Forelimb muscle (tissue), 1 donor: ENCODE measurements around the gene CNKSR3. TPM values are rescaled to one million over a fixed set of nuclear protein-coding genes. Genes with fewer than 3 reads are reported as not detected.

Experiments used
- DNase-seq: peaks from one replicate; pipeline ENCODE4 v3.0.0-alpha.2; 2013; ENCODE audit warnings: low read depth
- polyA plus RNA-seq: library from polyadenylated mRNA; unstranded; fragments of 120-200 nt; gene quantifications from one replicate; pipeline ENCODE4 v1.2.1, GENCODE V29; 2013; ENCODE audit not compliant: insufficient read length

CNKSR3 gene
- polyA plus RNA-seq, 1 donor: 13.4 TPM

DNA sequence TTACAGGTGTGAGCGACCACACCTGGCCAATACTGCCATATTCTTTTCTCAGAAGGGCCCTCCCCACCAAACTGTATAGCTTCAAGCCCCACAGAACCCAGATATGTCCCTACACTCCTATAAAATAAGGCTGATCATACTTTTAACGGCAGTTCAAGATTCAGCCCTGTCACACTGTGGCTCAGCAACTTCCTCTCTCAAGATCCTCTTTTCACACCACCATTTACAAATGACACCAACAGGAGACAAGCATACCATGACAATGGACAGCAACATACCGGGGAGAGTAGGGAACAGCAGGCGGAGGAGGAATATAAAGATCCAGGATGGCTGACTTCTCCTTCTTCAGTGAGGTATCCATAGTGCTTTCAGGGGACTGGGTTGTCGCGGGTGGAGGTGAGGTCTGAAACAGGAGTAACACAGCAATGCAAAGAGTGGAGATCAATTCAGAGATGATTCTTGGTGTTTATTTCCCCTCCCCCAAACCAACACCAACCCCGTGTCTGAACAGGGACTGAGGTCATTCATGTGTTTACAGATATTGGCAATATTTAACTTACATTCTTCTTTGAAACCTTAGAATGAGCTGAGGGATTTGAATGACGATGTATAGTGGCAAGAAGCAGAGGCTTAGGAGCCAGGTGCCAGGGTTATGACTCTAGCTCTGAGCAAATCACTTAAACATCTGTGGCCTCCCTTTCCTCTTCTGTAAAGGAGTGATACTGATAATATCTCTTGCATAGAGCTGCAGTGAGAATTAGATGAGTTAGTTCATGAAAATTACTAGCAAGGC is 96.3 kb downstream of the CNKSR3 start:
- no peak for DNase-seq

DNA sequence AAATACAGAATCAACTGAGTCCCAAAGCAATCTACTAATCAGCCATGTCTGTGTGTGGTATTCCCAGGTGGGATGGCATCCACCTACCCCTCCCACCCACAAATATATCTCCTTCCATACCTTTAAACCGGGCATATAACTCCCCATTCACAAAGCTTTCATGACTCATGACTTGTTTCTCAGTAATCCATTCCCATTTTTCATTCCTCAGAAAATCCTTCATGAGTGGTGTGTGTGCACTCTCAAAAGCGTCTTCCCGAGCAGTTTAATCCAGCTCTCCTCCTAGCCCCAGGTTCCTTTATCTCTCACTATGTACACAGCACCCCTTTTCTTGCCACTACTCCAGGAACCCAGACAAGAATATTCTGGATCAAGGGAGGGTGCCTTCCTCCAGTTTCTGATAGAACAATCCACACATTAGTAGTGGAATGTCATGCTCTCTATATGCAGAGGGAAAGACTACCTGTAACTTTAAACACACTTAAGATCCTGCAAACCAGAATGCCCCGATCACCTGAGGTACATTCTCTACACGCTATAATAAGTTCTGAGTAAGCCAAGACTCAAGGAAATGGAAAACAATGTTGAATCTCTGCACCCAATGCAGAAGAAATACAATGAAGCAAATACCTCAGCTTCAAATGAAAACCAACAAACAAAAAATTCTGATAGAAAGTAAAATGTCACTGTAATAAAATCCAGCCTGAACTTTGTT is 98.2 kb downstream of the CNKSR3 start:
- no peak for DNase-seq

DNA sequence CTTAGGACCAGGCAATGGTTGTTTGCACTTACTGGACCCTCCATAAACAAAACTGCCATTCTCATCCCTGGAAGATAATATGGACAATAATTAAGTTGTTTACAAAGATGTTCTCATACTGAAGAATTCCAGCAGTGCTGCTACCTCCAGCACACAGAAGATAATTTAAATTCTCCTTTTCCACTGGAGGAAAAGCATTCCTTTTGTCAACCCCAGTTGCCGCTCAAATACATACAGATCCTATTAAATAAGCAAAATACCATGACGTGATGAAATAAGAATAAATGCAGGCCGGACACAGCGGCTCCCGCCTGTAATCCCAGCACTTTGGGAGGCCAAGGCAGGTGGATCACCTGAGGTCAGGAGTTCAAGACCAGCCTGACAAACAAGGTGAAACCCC is 99.4 kb downstream of the CNKSR3 start:
- DNase-seq: no peak

DNA sequence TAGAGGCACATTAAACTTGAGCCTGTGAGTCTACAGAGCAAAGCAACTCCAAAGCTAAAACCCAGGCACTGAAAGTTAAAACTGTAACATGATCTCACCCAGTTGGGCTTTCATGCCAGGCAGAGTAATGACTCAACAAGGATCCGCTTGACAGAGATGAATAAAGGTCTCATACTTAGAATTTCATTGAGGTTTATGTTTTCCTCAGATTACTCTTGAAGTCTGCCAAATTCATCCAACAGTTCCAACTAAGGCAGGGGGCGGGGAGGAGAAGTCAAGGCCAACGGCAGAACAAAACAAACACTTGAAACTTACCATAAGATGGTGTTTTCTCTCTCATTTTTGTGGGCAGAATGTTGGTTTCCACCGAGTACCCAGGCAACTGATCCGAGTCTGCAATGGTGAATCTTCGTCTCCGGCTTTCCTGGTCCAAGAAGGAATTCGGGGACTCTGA is 99.8 kb downstream of the CNKSR3 start:
- peak; percentile 22 for DNase-seq

DNA sequence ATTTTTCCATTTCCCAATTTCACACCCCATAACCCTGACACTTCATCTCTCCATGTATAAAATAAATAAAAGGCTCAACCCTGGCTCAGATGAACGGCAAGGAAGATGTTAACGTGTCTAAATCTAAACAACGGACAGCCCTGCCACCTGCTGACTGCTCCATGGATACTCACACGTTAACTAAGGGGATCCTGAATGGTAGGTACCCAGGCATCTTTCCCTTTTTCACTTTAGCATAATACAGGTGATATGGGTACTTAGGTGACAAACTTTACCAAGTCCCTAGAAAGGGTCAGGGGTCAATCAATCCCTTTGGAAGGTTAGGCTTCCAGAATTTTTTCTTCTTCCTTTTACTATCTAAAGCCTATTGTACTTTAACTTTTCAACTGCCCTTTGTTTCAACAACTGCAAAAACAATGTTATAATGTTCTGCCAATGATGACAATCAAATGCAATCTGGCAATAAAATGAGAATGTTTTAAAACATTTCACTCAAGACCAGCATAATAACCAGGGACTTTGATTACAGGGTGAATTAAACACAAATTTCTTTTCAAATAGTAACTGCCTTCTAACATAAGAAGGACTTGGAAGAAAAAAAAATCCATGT is 101.5 kb downstream of the CNKSR3 start:
- DNase-seq: no peak

DNA sequence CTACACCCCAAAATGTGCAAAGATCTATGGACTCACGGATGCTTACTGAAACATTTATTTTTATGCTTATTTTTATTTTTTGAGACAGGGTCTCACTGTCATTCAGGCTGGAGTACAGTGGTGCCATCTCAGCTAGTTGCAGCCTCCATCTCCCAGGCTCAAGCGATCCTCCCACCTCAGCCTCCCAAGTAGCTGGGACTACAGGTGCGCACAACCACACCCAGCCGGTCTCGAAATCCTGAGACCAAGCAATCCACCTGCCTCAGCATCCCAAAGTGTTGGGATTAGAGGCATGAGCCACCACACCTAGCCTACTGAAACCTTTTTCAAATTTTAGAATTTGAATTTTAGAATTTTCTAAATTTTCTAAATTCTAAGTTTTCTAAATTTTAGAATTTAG is 103.0 kb downstream of the CNKSR3 start:
- DNase-seq: no peak

DNA sequence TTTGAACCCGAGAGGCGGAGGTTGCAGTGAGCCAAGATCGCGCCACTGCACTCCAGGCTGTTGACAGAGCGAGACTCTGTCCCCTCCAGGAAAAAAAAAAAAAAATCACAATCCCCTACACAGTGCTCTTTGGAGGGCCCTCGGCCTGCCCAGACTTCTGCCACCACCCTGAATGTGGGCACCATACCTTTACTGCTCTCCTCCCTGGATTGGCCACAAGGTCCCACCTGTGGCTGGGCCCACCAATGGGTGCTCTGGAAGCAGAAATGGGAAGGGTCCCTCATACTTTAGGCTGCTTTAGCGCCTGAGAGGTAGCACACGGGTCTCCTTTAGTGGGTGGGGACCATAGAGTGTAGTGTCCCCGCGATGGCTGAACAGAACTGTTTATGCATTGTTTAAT is 103.6 kb downstream of the CNKSR3 start:
- DNase-seq: no peak

DNA sequence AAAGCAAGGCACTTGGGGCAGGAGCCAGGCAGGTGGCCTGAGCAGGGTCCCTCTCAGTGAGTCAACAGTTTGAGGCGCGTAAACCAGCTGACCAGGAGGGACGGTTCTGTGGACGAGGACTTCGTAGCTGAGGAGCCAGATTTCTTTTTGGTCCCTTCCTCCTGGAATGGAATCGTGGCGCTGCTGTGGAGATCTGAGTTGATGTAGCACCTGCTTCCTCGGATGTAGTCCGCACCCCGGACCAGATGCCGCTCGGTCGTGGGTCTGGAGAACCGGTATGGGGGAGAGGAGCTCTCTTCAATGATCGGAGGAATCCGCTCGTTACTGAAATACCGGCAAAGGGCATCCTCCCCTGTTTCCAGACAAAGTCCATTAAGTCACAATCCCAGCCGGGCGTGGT is 104.2 kb downstream of the CNKSR3 start:
- no peak for DNase-seq

DNA sequence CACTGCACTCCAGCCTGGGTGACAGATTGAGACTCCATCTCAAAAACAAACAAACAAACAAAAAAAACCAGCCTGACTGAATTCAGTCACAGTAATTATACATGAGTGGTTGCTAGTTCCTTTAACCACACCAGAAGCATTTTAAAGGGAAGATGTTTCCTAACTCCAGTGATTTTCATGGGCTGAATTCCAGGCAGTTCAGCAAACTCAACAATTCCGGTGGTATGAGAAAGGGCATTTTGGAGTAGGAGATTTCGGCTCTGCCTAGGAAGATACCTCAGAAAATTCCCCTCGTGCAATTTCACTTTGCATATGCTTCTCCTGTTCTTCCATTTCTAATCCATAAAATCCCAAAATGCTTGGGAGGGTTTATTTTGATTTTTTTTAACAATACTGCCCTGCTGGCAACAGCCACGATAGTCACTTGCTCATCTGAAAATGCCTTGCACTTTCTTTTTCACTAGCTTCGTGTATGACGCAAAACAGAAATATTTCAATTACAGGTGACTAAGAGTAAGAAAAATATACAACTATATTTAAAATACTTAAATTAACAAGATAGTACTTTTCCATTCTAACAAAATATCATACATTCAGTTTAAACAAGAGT is 105.6 kb downstream of the CNKSR3 start:
- no peak for DNase-seq

DNA sequence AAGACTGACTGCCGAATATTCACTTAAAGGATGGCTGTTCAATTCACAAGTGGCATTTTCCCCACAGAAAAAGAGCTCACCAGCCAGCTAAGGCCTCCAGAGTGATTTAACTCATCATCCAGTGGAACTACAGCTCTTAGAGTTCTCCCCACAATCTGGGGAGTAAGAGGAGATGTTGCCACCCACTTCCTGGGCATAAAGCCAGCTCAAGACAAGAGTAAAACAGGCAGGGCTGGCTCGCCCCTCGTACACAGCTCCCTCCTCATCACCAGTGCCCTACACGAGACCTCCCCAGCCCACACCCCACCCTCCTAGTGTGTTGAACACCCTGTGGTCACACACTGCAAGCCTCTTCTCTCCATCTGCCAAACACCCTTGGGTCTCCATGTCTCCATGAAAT is 106.7 kb downstream of the CNKSR3 start:
- DNase-seq: no peak

DNA sequence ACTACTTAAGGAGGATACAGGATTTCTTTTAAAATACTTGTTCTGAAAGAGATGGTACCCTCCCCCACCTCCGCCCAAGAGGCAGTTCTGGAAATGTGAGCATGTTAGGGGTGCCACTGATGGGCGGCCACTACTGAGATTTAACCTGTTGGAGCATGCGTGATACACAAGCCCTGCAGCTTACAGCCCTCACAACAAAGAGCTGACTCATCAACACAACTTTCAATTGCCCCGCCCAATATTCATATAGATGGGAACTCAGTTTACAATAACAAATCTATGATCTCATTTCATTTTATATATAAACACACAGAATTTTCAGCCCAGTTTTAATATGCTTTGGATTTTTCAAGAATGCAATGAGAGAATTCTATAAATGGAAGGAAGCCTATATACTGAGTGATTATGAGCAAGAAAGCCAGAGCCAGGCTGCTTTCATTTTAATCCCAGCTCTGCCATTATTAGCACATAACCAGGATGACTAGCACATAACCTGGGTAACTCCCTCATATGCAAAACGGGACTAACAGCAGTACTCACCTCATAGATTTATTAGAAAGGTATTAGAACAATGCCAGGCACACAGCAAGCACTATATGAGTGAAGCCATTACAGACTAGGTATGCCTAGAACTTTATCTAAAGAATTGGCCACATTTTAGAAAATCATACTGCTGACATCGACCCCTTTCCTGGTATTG is 108.3 kb downstream of the CNKSR3 start:
- no peak for DNase-seq

DNA sequence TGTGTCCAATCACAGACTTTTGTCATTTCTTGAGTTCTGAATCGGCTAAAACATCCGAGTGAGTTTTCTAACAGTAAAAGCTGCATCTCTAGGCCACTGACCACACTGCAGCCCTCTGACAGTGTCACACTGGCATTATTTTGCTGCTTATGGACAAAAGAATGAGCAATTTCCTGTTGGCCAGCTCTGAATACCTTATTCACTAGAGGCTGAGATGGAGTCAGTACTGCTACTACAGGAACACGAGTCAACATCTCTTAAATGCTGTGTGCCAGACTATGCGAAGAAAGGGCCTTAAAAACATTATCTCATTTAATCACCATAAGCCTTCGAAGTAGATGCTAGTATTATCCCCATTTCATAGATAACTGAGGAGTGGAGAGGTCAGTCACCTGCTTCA is 111.4 kb downstream of the CNKSR3 start:
- no peak for DNase-seq

DNA sequence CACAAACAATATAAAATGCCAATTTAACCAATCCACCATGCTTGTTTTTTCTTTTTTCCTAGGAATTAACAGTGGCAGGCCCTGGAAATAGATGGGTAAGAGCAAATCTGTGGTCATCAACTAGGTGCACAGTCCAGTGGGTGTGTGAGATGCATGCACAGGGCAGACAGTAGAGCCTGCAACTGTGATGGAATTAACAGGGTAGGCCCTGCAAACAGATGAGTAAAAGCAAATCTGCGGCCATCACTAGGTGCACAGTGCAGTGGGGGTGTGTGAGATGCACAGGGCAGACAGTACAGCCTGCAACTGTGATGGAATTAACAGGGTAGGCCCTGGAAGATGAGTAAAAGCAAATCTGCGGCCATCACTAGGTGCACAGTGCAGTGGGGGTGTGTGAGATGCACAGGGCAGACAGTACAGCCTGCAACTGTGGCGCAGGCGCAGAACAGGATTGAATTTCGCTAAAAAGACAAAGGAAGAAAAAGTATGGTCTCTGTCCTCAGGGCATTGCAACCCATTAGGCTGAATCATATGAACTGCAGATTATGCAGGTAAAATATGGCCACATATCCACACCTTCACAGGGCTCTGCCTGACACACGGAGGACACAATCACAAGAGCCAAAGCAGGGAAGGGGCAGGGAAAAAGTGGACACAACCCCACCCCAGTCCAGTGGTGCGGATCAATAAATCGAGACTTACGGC is 112.8 kb downstream of the CNKSR3 start:
- DNase-seq: no peak

DNA sequence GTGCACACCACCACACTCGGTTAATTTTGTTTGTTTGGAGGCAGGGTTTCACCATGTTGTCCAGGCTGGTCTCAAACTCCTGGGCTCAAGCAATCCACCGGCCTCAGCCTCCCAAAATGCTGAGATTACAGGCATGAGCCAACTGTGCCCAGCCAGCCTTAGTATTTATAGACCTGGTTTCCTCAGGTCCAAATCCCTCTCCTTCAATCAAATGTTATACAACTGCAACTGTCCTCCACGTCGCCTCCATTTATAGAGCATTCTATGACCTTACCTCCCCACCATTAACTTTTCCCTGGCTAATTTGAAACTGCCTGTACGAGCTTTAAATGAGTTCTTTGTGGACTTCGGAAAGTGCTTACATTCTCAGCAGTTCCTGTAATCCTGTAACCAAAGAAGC is 114.6 kb downstream of the CNKSR3 start:
- DNase-seq: no peak

DNA sequence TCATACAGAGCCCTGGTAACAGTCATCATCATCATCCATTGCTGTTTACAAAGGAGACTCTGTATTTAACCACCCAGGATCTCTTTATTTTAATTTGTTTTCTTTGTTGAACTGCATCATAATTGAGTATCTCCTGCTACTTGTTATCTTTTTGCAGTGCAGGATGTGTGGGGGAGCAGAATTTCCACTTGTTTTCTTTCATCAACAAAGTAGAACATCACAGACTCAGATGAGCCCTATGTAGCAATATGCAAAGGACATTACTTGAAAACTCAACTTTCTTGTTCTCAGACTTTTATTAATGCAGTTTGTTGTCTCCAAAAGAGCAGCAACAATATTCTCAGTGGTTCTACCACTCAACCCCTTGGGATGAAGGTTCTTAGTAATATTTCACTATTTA is 115.2 kb downstream of the CNKSR3 start:
- DNase-seq: no peak

DNA sequence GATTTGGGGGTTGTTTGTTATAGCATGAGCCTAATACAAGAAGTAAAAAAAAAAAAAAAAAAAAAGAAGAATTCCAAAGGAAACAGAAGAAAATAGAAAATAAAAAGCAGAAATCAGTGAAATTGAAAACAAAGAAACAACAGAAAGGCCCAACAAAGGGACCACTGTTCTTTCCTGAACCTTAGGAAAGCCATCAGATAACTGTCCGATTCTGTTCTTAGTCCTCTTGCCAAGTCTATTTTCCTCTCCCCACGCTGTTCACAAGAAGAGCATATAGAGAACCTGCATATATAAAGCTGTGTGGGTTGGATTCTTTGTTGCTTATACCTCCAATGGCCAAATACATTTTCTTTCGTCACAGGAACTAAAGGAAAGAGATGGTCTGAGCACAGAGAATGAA is 115.9 kb downstream of the CNKSR3 start:
- DNase-seq: no peak

DNA sequence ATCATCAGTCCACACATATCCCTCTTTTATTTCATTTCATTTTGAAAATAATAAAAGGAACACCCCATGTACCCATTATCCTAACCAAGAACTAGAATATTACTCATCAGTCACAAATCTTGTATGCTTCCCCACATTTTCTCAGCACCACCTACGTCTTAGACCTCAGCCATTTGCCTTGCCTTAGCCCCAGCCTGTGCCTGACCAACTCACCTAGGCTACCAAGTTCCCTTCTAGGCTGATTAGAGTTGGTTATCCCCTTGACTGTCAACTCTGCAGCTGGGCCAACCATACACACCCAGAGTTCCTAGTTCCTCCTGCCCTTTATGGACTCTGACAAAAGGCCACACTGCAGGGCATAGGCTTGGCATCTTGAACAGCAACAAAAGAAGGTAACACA is 120.5 kb downstream of the CNKSR3 start:
- DNase-seq: no peak

DNA sequence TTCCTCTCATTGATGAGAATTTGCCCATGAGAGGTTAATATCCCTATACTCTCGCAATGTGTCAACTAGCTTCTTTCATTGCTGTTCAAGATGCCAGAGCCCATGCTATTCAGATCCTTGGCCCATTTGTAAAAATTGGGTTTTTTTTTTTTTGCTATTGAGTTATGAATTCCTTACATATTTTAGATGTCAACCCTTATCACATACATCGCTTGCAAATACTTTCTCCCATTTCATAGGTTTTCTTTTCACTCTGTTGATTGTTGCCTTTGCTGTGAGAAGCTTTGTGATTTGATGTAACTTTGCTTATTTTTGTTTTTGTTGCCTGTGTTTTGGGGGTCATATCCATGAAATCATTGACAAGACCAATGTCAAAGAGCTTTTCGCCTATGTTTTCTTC is 121.7 kb downstream of the CNKSR3 start:
- no peak for DNase-seq

DNA sequence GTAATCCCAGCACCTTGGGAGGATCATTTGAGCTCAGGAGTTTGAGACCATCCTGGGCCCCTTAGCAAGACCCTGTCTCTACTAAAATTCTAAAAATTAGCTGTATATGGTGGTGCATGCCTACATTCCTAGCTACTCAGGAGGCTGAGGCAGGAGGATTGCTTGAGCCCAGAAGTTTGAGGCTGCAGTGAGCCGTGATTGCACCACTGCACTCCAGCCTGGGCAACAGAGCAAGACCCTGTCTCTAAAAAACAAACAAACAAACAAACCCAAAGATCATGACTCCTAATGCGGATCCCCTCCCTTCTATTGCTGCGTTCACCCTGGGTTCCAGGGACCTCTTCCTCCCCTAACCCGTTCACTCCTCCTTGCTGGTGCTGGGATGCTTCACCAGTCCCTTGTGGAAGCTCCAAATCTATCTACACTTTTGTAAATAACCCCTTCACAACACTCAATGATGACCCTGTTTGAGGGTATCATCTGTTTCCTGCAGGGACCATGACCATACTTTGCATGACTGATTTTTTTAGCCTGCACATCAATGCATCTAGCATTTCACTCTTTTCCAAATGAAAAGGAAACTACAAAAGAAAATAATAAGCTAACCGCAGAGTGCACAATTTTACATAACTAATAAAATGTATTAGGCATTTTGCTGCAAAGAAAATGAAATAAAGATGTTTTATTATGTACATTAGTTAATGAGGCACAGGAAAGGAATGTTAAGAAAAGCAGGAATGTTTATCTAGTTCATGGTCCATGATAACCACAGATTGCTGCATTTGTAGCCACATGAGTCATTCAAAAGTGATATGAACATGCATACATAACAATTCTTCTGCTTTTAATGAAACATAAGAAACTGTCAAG is 123.4 kb downstream of the CNKSR3 start:
- no peak for DNase-seq

DNA sequence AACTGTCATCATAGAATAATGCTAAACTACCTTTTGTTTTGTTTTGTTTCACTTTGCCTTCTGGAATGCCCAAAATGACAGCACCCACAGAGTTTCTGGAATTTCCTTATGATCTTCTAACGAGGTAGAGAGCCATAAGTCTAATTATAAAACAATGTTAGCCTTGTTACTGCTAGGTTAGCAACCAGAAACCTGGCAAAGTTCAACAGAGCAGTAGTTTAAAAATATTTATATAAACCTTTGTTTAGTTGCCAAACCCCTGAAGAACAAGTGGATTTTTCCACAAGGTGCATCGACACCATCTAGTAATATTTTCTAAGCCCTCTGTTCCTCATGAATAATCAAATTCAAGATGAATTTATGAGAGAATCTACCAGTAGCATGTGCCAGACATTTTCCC is 126.3 kb downstream of the CNKSR3 start:
- DNase-seq: no peak
